Heart left ventricle (tissue), 13 donors: ENCODE results near the gene NFKBIB.

Source experiments
- CTCF ChIP-seq, 12 donors: fragments of 200-600 bp; sonication (generic) in 4 of 12; IDR thresholded peaks; one replicate each; pipeline versions ENCODE4 v1.5.0 to v1.8.0; 2018 to 2022; ENCODE audit warnings: antibody characterized with exemption in 12 of 12, mild to moderate bottlenecking in 5 of 12
- POLR2A ChIP-seq, 2 donors: fragments of 450-650 bp; IDR thresholded peaks; one replicate each; pipeline ENCODE4 v1.6.1; 2017; ENCODE audit warnings: antibody characterized with exemption in 2 of 2, mild to moderate bottlenecking in 2 of 2, moderate library complexity in 2 of 2
- donor health status: ischemic (EF 13 %, LVEDD 7.1; RV severe dilation, severe dysfunction).
- donor health status: DM: no; HTN: yes; CAD: no.
- donor health status: DM: no; HTN: no; CAD: no.
- donor health status: ischemic (EF 25% LVEDD 6.9; RV normal size, moderate dysfunction).
- donor health status: ischemic (EF 25% LVEDD 5.7; RV mildly dilated, moderate dysfunction).
- donor health status: ischemic (EF 35%, LVEDD 5.7; RV mildly dilated, moderate dysfunction).
- donor health status: nonischemic (EF 11% LVEDD 7.7; RV severe dilation, severe dysfunction).
- donor health status: DM: yes; HTN: yes; CAD: no.
- donor health status: PGD.
- donor health status: ischemic (EF 29% LVEDD 5.4; RV normal size, mild dysfunction).
- donor health status: nonischemic (EF 23%, LVEDD 6.1; RV moderate dilation, normal function).

GRCh38 chr19:38913958-38914357, 14.2 kb downstream of the NFKBIB start:
- TF ChIP-seq CTCF (IDR thresholded peaks at IDR 0.05) (no peak), POLR2A (IDR thresholded peaks at IDR 0.05) (no peak)
